ENCODE measurements around the gene TSPAN9. TPM values are rescaled to one million over a fixed set of nuclear protein-coding genes. Genes with fewer than 3 reads are reported as not detected.

The TSPAN9 gene
- polyA plus RNA-seq, 1 of the 3 experiments (the other 2 are of a cell fraction), result 34.9 TPM

GRCh38 chr12:3326850-3327780 lies 249.9 kb downstream of the TSPAN9 start:
- TF ChIP-seq RFX5 (IDR thresholded peaks at IDR 0.05; ENCODE audit: low read length), result no peak
- TF ChIP-seq RAD21 (IDR thresholded peaks at IDR 0.05; ENCODE audit: low read length), result no peak
- TF ChIP-seq EZH2phosphoT487 (IDR thresholded peaks at IDR 0.05; ENCODE audit: borderline replicate concordance, low read depth), result no peak
- TF ChIP-seq CHD2 (IDR thresholded peaks at IDR 0.05; ENCODE audit: low read length, partially characterized antibody), result no peak
- TF ChIP-seq POLR2AphosphoS5 (IDR thresholded peaks at IDR 0.05; ENCODE audit: low read depth, low read length), result no peak
- no peak for TF ChIP-seq NRF1 (IDR thresholded peaks at IDR 0.05; ENCODE audit: low read depth, low read length)
- TF ChIP-seq IRF3 (IDR thresholded peaks at IDR 0.05; ENCODE audit: low read depth, low read length), result no peak
- no peak for TF ChIP-seq GABPA (IDR thresholded peaks at IDR 0.05; ENCODE audit: low read depth)
- no peak for TF ChIP-seq JUND (IDR thresholded peaks at IDR 0.05)
- TF ChIP-seq REST (IDR thresholded peaks at IDR 0.05; ENCODE audit: low read depth, low read length), result no peak
- TF ChIP-seq EP300 (IDR thresholded peaks at IDR 0.05; ENCODE audit: borderline replicate concordance in 1 of 2, low read depth in 1 of 2, low read length in 1 of 2), result no peak
- no peak for TF ChIP-seq ZBTB33 (IDR thresholded peaks at IDR 0.05; ENCODE audit: borderline replicate concordance, low read depth)
- no peak for TF ChIP-seq FOXM1 (IDR thresholded peaks at IDR 0.05; ENCODE audit: low read depth)
- no peak for TF ChIP-seq YY1 (IDR thresholded peaks at IDR 0.05; ENCODE audit: low read depth)
- H3K9ac ChIP-seq, result no peak overlapping the region
- peaks cover 11% of the 10 kb centered on the region for H3K27me3 ChIP-seq (ENCODE audit: insufficient read depth)
- ChIA-PET CTCF (interaction anchor here (0.7 to 3.3 kb wide), 8 partner anchors 12 to 477 kb away, joined by 3 to 20 read pairs (median 4); no protein-coding TSS in a partner anchor), POLR2A (no interaction called here)
- no peaks in the 10 kb centered on the region for H4K20me1 ChIP-seq (ENCODE audit: insufficient read depth)
- no peaks in the 10 kb centered on the region for H3K79me2 ChIP-seq (ENCODE audit: insufficient read depth)
- H3K27ac ChIP-seq (ENCODE audit: low read depth in 2 of 2, low read length in 1 of 2), result no peak overlapping the region
- no peaks in the 10 kb centered on the region for H3K9me2 ChIP-seq
- H3F3A ChIP-seq (replicated peaks; ENCODE audit: insufficient read depth), result no peaks in the 10 kb centered on the region
- H3K4me3 ChIP-seq (ENCODE audit: low read depth in 2 of 2, low read length in 1 of 2), result no peak overlapping the region; a peak in 1 of 4 replicates
- 50% methylated on average over 15 of the region's 17 CpGs for WGBS (ENCODE audit: low lambda C conversion rate)
- no peak overlapping the region for H3K4me2 ChIP-seq
- DNase-seq, result no peak
- no peaks in the 10 kb centered on the region; a peak in 1 of 4 replicates for H3K4me1 ChIP-seq (ENCODE audit: control insufficient read depth in 1 of 2, insufficient read depth in 2 of 2, low read depth in 1 of 2, low read length in 1 of 2)
- no peaks in the 10 kb centered on the region for H3K9me3 ChIP-seq
- H3K36me3 ChIP-seq (replicated peaks in 1 of 2; ENCODE audit: control insufficient read depth in 1 of 2, insufficient read depth in 2 of 2, low read length in 1 of 2), result no peaks in the 10 kb centered on the region
- no peak overlapping the region for H2AFZ ChIP-seq (ENCODE audit: low read depth)

All from SK-N-SH (cell line).